Effector memory CD8-positive, alpha-beta T cell (primary cell): ENCODE measurements around the gene CACNA2D1.
"Not testable (repeated sequence)": the region's sequence is repeated elsewhere in the genome, so short reads cannot be mapped to it uniquely, and the experiment has no call there.

Source experiments
- ATAC-seq: fragments of 150-1000 bp; cut with Tn5 transposase; replicated peaks from 2 replicates; pipeline ENCODE4 v1.10.0; 2021; ENCODE audit warnings: mild to moderate bottlenecking, moderate library complexity
- DNase-seq, 3 experiments: peaks; one replicate each; pipeline ENCODE4 v3.0.0; 2021
- H3K27ac Mint-ChIP-seq, 2 donors: one replicate each; pipeline ENCODE4 v1.8.0; 2022; ENCODE audit warnings: mild to moderate bottlenecking in 2 of 2, mixed read lengths in 2 of 2, moderate library complexity in 2 of 2
- H3K27me3 Mint-ChIP-seq, 2 donors: one replicate each; pipeline ENCODE4 v1.8.0; 2022; ENCODE audit warnings: mixed read lengths in 2 of 2
- H3K36me3 Mint-ChIP-seq: one replicate; pipeline ENCODE4 v1.8.0; 2022; ENCODE audit warnings: mild to moderate bottlenecking, moderate library complexity, mixed read lengths; ENCODE audit not compliant: insufficient read depth
- H3K4me1 Mint-ChIP-seq, 2 donors: one replicate each; pipeline ENCODE4 v1.8.0; 2022; ENCODE audit warnings: low read depth in 2 of 2, mixed read lengths in 2 of 2
- H3K4me3 Mint-ChIP-seq, 2 donors: one replicate each; pipeline ENCODE4 v1.8.0; 2022; ENCODE audit warnings: mild to moderate bottlenecking in 2 of 2, mixed read lengths in 2 of 2, moderate library complexity in 2 of 2
- H3K9me3 Mint-ChIP-seq, 2 donors: one replicate each; pipeline ENCODE4 v1.8.0; 2022; ENCODE audit warnings: mixed read lengths in 2 of 2

CACNA2D1 gene

DNA sequence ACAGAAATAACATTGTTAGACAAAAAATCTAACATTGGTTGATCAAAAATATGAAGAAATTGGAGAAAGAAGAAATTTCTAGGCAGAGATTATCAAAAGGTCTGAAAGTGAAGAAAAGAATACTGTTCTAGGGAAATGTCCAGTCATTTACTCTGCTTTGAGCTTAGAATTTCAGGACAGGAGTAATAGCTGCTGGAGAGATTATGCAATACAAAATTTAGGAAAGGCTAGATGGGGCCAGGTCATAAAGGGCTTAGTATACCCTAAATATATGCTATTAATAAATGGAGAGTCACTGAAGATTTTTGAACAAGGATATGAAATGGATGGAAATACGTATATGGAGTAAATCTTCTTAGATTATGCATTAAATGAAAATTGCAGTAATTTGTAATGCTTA, 279.2 kb downstream of the CACNA2D1 start:
- no peak overlapping the region for H3K27ac Mint-ChIP-seq
- no peak overlapping the region for H3K4me3 Mint-ChIP-seq
- H3K27me3 Mint-ChIP-seq: no peaks in the 10 kb centered on the region
- peaks cover 8 to 10% of the 10 kb centered on the region in 2 donors for H3K9me3 Mint-ChIP-seq
- no peaks in the 10 kb centered on the region for H3K4me1 Mint-ChIP-seq
- H3K36me3 Mint-ChIP-seq: no peaks in the 10 kb centered on the region
- ATAC-seq: no peak
- no peak for DNase-seq

DNA sequence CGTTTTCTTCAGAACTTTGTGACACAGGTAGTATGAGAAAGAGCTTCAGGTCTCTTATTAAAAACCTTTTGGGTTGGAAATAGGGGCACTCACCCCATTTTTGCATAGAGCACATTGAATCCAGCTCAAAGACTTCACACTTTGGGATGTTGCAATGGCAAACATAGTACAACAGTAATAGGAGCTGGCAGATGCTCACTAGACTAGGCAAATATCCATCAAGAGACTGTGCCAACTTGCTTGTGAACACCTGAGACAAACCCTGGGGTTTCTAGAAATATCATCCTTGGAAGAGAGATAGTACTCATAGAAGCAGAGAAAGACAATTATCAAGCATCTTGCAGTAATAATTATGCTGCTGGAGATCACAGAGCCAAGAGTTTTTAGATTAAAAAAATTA, 280.0 kb downstream of the CACNA2D1 start:
- H3K9me3 Mint-ChIP-seq: peaks cover 8 to 10% of the 10 kb centered on the region in 2 donors
- no peaks in the 10 kb centered on the region for H3K27me3 Mint-ChIP-seq
- ATAC-seq (no peak), DNase-seq (no peak)
- no peak overlapping the region for H3K4me3 Mint-ChIP-seq
- no peaks in the 10 kb centered on the region for H3K36me3 Mint-ChIP-seq
- no peak overlapping the region for H3K27ac Mint-ChIP-seq
- H3K4me1 Mint-ChIP-seq: no peaks in the 10 kb centered on the region

DNA sequence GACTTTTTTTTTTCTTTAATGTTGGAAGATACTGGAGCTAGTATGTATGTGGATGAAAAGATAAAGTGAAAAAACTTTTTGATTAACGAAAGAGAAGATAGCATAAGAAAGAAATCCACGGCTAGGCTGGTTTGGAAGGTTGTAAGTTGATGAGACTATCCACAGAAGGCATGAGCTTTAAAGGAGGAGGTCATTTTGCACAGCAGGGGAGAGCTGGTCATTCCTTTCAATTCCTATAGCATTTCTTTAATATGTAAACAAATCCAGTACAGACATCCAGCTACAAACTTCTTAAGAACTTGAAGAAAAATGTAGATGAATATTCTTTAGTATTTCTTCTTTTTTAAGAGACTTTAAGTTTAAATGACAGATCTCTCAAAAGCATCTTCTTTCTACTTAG, 281.3 kb downstream of the CACNA2D1 start:
- Mint-ChIP-seq H3K27ac (no peak overlapping the region), H3K36me3 (no peaks in the 10 kb centered on the region), H3K4me1 (no peaks in the 10 kb centered on the region), H3K9me3 (peaks cover 8 to 10% of the 10 kb centered on the region in 2 donors), H3K27me3 (no peaks in the 10 kb centered on the region), H3K4me3 (no peak overlapping the region)
- no peak for DNase-seq
- no peak for ATAC-seq

DNA sequence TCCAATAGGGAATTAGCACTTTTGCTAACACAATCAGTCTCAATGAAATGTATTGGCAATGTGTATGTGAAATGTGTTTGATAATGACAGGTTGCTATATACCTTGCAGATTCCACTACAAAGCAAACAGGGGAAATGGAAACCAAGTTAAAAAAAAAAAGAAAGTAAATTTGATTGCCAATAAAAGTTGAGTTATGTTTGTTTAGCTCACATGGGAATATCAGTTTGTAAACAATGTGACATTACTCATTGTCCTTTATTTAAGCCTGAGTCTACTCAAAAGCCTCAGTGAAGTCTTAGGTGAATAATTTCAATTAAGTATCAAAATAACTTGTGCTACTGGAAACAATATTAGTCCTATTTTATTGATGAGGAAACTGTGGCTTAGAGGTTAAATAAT, 285.2 kb downstream of the CACNA2D1 start:
- no peak for ATAC-seq
- Mint-ChIP-seq H3K27ac (no peak overlapping the region), H3K4me3 (no peak overlapping the region), H3K9me3 (peaks cover 8 to 11% of the 10 kb centered on the region in 2 donors), H3K4me1 (no peaks in the 10 kb centered on the region), H3K27me3 (no peaks in the 10 kb centered on the region), H3K36me3 (no peaks in the 10 kb centered on the region)
- DNase-seq: no peak

DNA sequence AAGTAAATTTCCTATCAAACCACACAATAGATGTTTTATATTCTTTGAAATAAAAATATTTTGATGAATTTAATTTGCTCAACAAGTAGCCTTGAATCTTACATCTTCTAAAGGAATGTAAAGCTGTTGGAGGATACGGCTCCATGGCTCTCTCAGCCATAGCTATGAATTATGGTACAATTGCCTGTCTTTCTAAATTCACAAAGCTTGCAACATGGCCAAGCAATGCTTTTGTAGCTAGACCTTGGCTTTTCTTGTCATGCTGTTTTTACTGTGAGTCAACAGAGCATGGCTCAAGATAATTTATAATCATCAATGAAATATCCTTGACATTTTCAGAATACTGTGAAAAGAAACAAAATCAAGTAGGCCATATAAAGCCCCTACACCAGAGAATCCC, 286.7 kb downstream of the CACNA2D1 start:
- Mint-ChIP-seq H3K4me3 (no peak overlapping the region), H3K27ac (no peak overlapping the region), H3K36me3 (no peaks in the 10 kb centered on the region), H3K4me1 (no peaks in the 10 kb centered on the region), H3K9me3 (peaks cover 7 to 8% of the 10 kb centered on the region in 2 donors), H3K27me3 (no peaks in the 10 kb centered on the region)
- no peak for DNase-seq
- ATAC-seq: no peak

DNA sequence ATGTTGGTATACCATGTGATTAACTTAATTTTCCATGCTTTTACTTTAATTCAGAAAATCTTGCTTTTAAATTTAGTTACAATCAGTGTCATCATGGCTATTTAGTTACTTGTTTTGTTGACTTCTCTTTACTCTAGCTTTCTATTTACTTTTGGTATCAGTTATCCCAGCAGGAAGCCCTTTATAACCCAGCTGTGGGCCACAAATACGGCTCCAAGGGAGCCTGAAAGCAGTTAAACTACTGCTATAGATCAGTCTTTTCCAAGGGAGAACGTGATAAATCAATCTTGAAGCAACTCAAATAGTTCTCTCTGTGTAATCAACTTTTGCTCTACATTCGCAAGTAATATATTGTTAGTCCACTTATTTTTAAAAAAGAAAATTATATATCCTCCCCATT, 287.4 kb downstream of the CACNA2D1 start:
- H3K9me3 Mint-ChIP-seq: peaks cover 2% of the 10 kb centered on the region in 2 donors
- no peak for DNase-seq
- H3K27ac Mint-ChIP-seq: no peak overlapping the region
- no peaks in the 10 kb centered on the region for H3K4me1 Mint-ChIP-seq
- no peak overlapping the region for H3K4me3 Mint-ChIP-seq
- ATAC-seq: no peak
- no peaks in the 10 kb centered on the region for H3K27me3 Mint-ChIP-seq
- no peaks in the 10 kb centered on the region for H3K36me3 Mint-ChIP-seq

DNA sequence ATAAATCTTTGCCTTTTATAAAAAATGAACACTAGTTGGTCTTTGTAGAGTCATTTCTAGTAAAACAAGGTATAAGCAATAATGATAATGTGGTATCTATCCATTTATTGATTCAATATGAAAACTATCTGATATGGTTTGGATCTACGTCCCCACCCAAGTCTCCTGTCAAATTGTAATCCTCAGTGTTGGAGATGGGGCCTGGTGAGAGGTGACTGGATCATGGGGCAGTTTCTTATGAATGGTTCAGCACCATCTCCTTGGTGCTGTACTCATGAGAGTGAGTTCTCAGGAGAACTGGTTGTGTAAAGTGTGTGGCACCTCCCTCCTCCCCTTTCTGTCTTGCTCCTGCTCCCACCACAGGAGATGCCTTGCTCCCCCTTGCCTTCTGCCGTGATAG, 288.8 kb downstream of the CACNA2D1 start:
- Mint-ChIP-seq H3K9me3 (peaks cover 0 to 2% of the 10 kb centered on the region in 2 donors), H3K4me3 (no peak overlapping the region), H3K27ac (no peak overlapping the region), H3K27me3 (no peaks in the 10 kb centered on the region), H3K4me1 (no peaks in the 10 kb centered on the region), H3K36me3 (no peaks in the 10 kb centered on the region)
- ATAC-seq (no peak), DNase-seq (no peak)

DNA sequence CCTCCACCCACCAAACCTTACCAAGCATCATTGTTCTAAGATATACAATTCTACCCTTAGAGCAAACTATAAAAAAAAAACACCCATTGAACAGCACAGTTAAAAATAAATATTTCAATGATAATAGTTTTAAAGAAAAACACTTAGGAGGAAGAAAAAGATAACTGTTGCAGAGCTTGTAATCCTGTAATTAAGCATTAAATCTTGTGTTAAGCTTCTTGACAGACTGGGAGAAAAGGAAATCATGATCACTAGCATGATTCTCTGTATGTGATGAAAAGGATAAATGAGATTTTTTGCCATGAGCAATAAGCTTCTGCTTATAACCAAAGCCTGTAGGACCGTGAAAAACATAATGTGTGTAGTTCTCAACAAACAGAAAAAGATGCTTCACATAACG, 289.8 kb downstream of the CACNA2D1 start:
- Mint-ChIP-seq H3K27me3 (no peaks in the 10 kb centered on the region), H3K27ac (no peak overlapping the region), H3K4me1 (no peaks in the 10 kb centered on the region), H3K36me3 (no peaks in the 10 kb centered on the region), H3K4me3 (no peak overlapping the region), H3K9me3 (peaks cover 0 to 6% of the 10 kb centered on the region in 2 donors)
- DNase-seq (no peak), ATAC-seq (no peak)

DNA sequence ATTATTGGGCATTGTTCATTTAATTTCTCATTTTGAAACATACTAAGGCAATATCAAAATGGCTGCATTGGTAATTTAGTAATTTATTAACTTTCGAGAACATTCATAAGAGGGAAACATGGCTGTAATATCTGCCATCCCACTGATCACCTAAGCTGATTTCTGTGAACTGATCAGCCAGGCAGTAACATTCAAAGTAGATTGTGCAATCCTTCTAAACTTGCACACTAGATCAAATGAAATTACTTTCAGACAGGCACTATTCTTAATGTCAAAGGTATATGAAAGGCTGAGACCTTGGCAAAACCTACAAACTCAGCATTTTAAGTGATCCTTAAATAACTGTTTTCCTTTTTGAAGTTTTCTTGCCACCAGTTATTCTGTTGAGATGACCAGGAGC, 290.7 kb downstream of the CACNA2D1 start:
- Mint-ChIP-seq H3K27ac (no peak overlapping the region), H3K4me3 (no peak overlapping the region), H3K36me3 (no peaks in the 10 kb centered on the region), H3K4me1 (no peaks in the 10 kb centered on the region), H3K9me3 (peaks cover 0 to 8% of the 10 kb centered on the region in 2 donors), H3K27me3 (no peaks in the 10 kb centered on the region)
- no peak for ATAC-seq
- no peak for DNase-seq

DNA sequence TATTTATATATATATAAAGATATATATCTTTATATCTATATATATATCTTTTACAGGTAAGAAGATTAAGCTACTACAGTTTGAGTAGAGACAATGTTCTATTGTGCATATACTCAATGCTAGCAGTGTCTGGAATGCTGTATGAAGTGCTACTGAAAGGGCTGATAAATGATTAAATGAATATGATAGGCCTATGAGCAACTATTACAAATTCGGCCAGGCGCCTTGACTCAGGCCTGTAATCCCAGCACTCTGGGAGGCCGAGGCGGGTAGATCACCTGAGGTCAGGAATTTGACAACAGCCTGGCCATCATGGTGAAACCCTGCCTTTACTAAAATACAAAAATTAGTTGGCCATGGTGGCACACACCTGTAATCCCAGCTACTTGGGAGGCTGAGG, 297.1 kb downstream of the CACNA2D1 start:
- no peak overlapping the region for H3K4me3 Mint-ChIP-seq
- ATAC-seq (no peak), DNase-seq (no peak)
- no peak overlapping the region for H3K27ac Mint-ChIP-seq
- H3K27me3 Mint-ChIP-seq: no peaks in the 10 kb centered on the region
- no peaks in the 10 kb centered on the region for H3K4me1 Mint-ChIP-seq
- no peaks in the 10 kb centered on the region for H3K36me3 Mint-ChIP-seq
- peaks cover 0 to 6% of the 10 kb centered on the region in 2 donors for H3K9me3 Mint-ChIP-seq

DNA sequence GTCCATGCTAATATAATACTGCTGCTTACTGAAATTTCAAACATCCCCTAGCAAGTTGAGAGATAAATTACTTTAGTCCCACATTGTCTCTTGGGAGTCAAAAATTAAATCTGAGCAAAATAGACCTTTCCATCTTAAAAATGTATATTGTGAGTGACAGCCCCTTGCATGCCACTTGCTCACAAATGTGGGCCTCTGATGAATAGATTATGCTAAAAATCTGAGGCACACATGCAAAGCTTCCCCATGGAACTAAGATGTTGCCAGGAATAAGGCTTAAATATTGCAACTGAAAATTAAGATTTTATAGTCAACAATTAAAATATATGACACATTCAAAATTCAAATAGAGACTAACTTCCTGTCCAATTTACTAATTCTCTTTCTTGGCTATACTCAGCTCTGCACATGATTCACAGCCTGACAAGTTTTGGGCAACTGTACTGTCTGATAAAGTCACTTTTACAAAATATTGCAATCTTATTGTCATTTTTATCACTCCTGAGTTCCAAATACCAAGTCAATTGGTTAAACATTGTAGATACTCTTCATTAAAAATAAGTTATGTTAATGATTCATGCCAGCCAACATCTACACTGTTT, 301.2 kb downstream of the CACNA2D1 start:
- H3K36me3 Mint-ChIP-seq: no peaks in the 10 kb centered on the region
- no peaks in the 10 kb centered on the region for H3K27me3 Mint-ChIP-seq
- H3K27ac Mint-ChIP-seq: no peak overlapping the region
- DNase-seq: no peak
- ATAC-seq: no peak
- H3K9me3 Mint-ChIP-seq: no peaks in the 10 kb centered on the region
- no peaks in the 10 kb centered on the region for H3K4me1 Mint-ChIP-seq
- no peak overlapping the region for H3K4me3 Mint-ChIP-seq

DNA sequence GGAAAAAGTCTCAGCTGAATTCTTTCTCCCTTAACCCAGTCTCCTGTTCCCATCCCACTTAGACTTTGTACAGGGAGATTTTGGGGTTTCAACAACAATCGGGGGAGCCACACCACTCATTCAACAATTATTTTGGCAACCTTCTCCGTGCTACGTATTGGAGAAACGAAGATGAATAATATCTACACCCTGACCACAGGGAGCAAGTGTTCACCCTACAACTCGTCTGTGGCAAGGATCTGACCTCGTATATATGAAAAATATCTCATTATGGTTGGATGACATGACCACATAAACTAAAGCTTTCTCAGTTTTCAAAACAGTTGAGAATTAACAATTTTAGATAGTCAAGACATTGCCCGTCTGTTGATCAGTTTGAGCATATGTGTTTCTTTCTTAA, 302.1 kb downstream of the CACNA2D1 start:
- no peaks in the 10 kb centered on the region for H3K4me1 Mint-ChIP-seq
- no peak for ATAC-seq
- no peak overlapping the region for H3K4me3 Mint-ChIP-seq

DNA sequence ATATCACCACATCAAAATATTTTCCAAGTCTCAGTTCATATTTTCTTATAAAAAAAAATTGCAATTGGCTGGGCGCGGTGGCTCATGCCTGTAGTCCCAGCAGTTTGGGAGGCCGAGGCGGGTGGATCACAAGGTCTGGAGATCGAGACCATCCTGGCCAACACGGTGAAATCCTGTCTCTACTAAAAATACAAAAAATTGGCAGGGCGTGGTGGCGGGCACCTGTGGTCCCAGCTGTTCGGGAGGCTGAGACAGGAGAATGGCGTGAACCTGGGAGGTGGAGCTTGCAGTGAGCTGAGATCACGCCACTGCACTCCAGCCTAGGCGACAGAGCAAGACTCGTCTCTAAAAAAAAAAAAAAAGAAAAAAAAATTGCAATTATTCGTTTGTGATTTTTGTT, 303.0 kb downstream of the CACNA2D1 start:
- not testable (repeated sequence) for H3K4me3 Mint-ChIP-seq, H3K27ac Mint-ChIP-seq, H3K27me3 Mint-ChIP-seq, ATAC-seq, DNase-seq, H3K9me3 Mint-ChIP-seq, H3K36me3 Mint-ChIP-seq, H3K4me1 Mint-ChIP-seq

More for the DNA sequence above, 302.1 kb downstream of the CACNA2D1 start:
- Mint-ChIP-seq H3K36me3 (no peaks in the 10 kb centered on the region), H3K27me3 (no peaks in the 10 kb centered on the region), H3K27ac (no peak overlapping the region), H3K9me3 (no peaks in the 10 kb centered on the region)
- no peak for DNase-seq

DNA sequence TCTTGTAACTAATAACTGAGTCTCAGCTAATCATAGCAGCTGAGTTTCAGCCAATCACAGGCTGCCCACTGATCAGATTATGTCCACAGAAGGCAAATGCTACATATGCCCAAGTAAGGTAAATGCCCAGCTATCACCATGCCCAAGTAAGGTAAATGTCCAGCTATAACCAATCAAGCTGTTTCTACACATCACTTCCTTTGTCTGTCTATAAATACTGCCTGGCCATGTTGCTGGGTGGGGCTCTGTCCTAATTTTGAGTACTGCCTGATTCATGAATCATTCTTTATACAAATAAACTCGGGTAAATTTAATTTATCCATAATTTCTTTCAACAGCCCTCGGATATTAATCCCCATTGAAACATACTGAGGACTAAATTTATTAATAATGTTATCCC, 312.4 kb downstream of the CACNA2D1 start:
- Mint-ChIP-seq H3K4me3 (no peak overlapping the region), H3K36me3 (no peaks in the 10 kb centered on the region), H3K27me3 (no peaks in the 10 kb centered on the region), H3K4me1 (no peaks in the 10 kb centered on the region), H3K27ac (no peak overlapping the region), H3K9me3 (peaks cover 0 to 6% of the 10 kb centered on the region in 2 donors)
- DNase-seq (no peak), ATAC-seq (no peak)

DNA sequence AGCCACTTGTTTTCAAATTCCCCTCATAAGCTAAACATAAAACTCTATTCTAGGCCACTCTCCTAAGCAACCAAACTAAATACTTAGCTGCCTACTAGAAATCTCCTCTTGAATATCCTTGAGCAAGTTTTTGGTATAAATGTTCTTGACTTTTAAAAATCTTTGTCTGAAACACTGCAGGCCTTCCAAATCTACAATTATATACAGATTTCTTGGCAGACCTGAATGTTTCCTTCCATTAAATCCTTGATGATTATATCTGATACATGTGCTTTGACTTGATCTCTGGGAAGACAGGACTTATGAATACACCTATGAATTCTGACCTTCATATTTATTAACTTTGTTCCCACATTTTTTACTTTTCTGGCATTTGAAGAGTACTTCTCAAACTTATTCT, 314.5 kb downstream of the CACNA2D1 start:
- DNase-seq: no peak
- H3K4me1 Mint-ChIP-seq: no peaks in the 10 kb centered on the region
- no peaks in the 10 kb centered on the region for H3K27me3 Mint-ChIP-seq
- H3K9me3 Mint-ChIP-seq: peaks cover 0 to 6% of the 10 kb centered on the region in 2 donors
- no peak overlapping the region for H3K4me3 Mint-ChIP-seq
- no peaks in the 10 kb centered on the region for H3K36me3 Mint-ChIP-seq
- no peak overlapping the region for H3K27ac Mint-ChIP-seq
- no peak for ATAC-seq
